ENCODE results near the gene EDN3. TPM values are rescaled to one million over a fixed set of nuclear protein-coding genes. Genes with fewer than 3 reads are reported as not detected.

Gene EDN3
- total and polyA plus RNA-seq, 2 of the 8 experiments (the other 6 are each of a cell fraction or from before 2014, with no cell fraction given), result 0.17 to 0.38 TPM

DNA sequence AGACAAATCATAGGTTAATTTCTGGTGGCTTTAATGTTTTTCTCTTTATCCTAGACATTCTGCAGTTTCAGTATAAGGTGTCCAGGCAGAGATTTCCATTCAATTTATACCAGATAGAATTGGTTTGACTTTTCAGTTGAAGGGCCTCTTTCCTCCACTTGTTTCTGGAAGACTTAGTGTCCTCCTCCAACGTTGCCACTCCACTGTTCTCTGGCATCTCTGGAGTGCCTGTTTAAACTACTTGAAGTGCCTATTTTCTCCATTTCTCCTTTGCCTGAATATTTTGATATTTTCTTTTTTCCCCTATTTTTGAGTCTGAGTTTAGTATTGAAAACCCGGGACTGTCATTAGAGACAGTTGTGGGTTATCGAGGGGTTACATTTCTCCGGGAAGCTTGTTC lies 27.7 kb downstream of the EDN3 start:
- no peak overlapping the region for H4K91ac ChIP-seq (replicated peaks; ENCODE audit: insufficient read length, low read length)
- no peak overlapping the region for H3K4me2 ChIP-seq (ENCODE audit: insufficient read depth in 1 of 2, low read depth in 2 of 2, low read length in 2 of 2)
- H3K4ac ChIP-seq (replicated peaks; ENCODE audit: insufficient read length, low read depth, low read length), result no peak overlapping the region
- H3K79me2 ChIP-seq (ENCODE audit: control insufficient read depth in 1 of 2, insufficient read depth in 2 of 2, low read length in 2 of 2), result no peaks in the 10 kb centered on the region
- WGBS, 2 experiments (ENCODE audit: extremely low coverage in 1 of 2, insufficient coverage in 1 of 2, insufficient read length in 1 of 2, insufficient replicate concordance in 2 of 2, low coverage in 1 of 2, low lambda C conversion rate in 2 of 2, missing lambda C conversion rate in 1 of 2), result 92% methylated on average over 4 of the region's 4 CpGs; no CpG with 5 or more reads in 1 of the 2 experiments
- H3K23me2 ChIP-seq (ENCODE audit: low read depth, low read length), result no peaks in the 10 kb centered on the region
- DNase-seq (ENCODE audit: low read depth in 1 of 2, low spot score in 2 of 2) (no peak), FAIRE-seq (no peak)
- H3K36me3 ChIP-seq (ENCODE audit: control insufficient read depth in 2 of 4, insufficient read depth in 4 of 4, low read length in 3 of 4), result no peaks in the 10 kb centered on the region
- no peaks in the 10 kb centered on the region for H3K4me1 ChIP-seq (replicated peaks in 1 of 4; ENCODE audit: control insufficient read depth in 3 of 4, insufficient read depth in 4 of 4, low read length in 3 of 4)
- POLR2A ChIA-PET (ENCODE audit: partially characterized antibody), result no interaction called here
- no peak overlapping the region for H3K9ac ChIP-seq (replicated peaks in 1 of 4; ENCODE audit: extremely low read depth in 1 of 4, low read depth in 3 of 4, low read length in 3 of 4)
- H2AK5ac ChIP-seq (ENCODE audit: low read depth, low read length), result no peak overlapping the region
- H2BK20ac ChIP-seq (ENCODE audit: low read length), result no peak overlapping the region
- no peak overlapping the region for H2BK12ac ChIP-seq (ENCODE audit: low read depth, low read length)
- H4K20me1 ChIP-seq (replicated peaks in 1 of 2; ENCODE audit: control insufficient read depth in 1 of 2, insufficient read depth in 2 of 2, low read length in 2 of 2), result no peaks in the 10 kb centered on the region
- H3K9me3 ChIP-seq (ENCODE audit: insufficient read depth in 2 of 2, low read depth in 1 of 2, low read length in 1 of 2), result no peaks in the 10 kb centered on the region
- TF ChIP-seq RBBP5 (IDR thresholded peaks at IDR 0.05; ENCODE audit: borderline replicate concordance, low read depth, low read length) (no peak), EZH2 (IDR thresholded peaks at IDR 0.05; ENCODE audit: low read depth, low read length, severe bottlenecking) (no peak), TBP (IDR thresholded peaks at IDR 0.05; ENCODE audit: low read depth, low read length) (no peak), SRF (IDR thresholded peaks at IDR 0.05; ENCODE audit: low read depth, low read length) (no peak), KDM5A (IDR thresholded peaks at IDR 0.05; ENCODE audit: low read length) (no peak), JUN (IDR thresholded peaks at IDR 0.05; ENCODE audit: low read depth, low read length) (no peak), MAFK (IDR thresholded peaks at IDR 0.05; ENCODE audit: low read depth, low read length) (no peak), TCF12 (IDR thresholded peaks at IDR 0.05; ENCODE audit: low read depth, low read length) (no peak)
- TF ChIP-seq, protein P1, sequence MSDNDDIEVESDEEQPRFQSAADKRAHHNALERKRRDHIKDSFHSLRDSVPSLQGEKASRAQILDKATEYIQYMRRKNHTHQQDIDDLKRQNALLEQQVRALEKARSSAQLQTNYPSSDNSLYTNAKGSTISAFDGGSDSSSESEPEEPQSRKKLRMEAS (IDR thresholded peaks at IDR 0.05), result no peak
- H3K23ac ChIP-seq (ENCODE audit: insufficient read length), result no peak overlapping the region
- H3K14ac ChIP-seq (ENCODE audit: insufficient read length), result no peak overlapping the region
- no peak overlapping the region for H4K5ac ChIP-seq (ENCODE audit: insufficient read length, low read depth, low read length)
- H2BK15ac ChIP-seq (ENCODE audit: low read length), result no peak overlapping the region
- H3K4me3 ChIP-seq (ENCODE audit: extremely low read depth in 1 of 4, insufficient read depth in 2 of 4, low read depth in 3 of 4, low read length in 4 of 4), result no peak overlapping the region
- no peak overlapping the region for H2BK5ac ChIP-seq (ENCODE audit: low read depth, low read length)
- no peak overlapping the region for H2AFZ ChIP-seq (ENCODE audit: low read length)
- CTCF ChIA-PET (ENCODE audit: partially characterized antibody), result no interaction called here
- H3K18ac ChIP-seq (ENCODE audit: extremely low read depth, low read length), result no peak overlapping the region
- H3K27me3 ChIP-seq (replicated peaks in 1 of 4; ENCODE audit: control insufficient read depth in 3 of 4, extremely low read depth in 1 of 4, insufficient read depth in 3 of 4, low read length in 3 of 4), result peaks cover 0 to 2% (median under 1%) of the 10 kb centered on the region in 4 experiments; a peak in 2 of 7 replicates
- H2BK120ac ChIP-seq (replicated peaks; ENCODE audit: low read depth, low read length), result no peak overlapping the region
- no peak overlapping the region for H3K56ac ChIP-seq (replicated peaks; ENCODE audit: insufficient read length, low read depth, low read length)
- no peaks in the 10 kb centered on the region for H3K79me1 ChIP-seq (ENCODE audit: low read depth, low read length)
- H3K27ac ChIP-seq (ENCODE audit: low read depth, low read length), result no peak overlapping the region
- H4K8ac ChIP-seq (ENCODE audit: extremely low read depth, insufficient read depth, low read length), result no peak overlapping the region
